Stimulated activated CD8-positive, alpha-beta memory T cell treated with anti-CD3 and anti-CD28 coated beads, Interleukin-2, amount 100 ng/mL, for 1 hour (primary cell): ENCODE data around the gene KCNT2.
"Not testable (repeated sequence)": the region's sequence is repeated elsewhere in the genome, so short reads cannot be mapped to it uniquely, and the experiment has no call there.

ENCODE experiments used
- DNase-seq, 2 donors: peaks; one replicate each; pipeline ENCODE4 v3.0.0-alpha.2; 2020; ENCODE audit warnings: low read depth in 2 of 2

KCNT2 gene

DNA sequence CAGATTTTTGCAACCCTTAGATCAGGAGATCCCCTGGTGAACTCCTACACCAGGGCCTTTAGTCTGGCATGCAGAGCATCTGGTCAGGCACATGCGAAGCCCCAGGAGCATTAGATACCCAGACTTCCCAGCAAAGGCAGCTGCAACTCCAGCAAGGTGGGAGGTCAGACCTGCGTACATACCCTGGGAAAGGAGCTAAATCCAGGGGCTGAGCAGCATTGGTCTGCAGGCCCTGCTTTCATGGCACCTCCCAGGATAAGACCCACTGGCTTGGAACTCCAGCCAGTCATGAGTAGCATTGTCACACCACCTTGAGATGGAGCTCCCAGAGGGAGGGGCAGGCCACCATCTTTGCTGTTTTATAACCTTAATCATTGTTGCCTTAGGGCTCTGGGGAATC, 92.3 kb downstream of the KCNT2 start:
- no peak for DNase-seq

DNA sequence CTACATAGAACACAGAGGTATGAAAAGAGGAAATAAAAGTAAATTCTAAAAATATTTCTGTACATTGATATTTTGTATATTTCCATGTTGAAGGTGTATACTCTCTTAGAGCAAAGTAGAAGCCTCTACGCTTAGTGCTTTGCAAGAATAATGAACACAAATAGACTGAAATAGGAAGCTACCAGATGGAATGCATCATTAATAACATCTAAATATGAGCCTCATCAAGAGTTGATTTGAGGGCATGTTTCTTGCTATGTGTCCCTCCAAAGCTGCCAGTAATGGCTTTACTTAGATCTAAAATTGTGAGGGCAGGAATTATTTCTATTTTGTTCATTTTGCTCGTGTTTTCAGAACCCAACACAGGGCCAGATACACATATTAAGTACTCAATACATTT, 94.4 kb downstream of the KCNT2 start:
- no peak for DNase-seq

DNA sequence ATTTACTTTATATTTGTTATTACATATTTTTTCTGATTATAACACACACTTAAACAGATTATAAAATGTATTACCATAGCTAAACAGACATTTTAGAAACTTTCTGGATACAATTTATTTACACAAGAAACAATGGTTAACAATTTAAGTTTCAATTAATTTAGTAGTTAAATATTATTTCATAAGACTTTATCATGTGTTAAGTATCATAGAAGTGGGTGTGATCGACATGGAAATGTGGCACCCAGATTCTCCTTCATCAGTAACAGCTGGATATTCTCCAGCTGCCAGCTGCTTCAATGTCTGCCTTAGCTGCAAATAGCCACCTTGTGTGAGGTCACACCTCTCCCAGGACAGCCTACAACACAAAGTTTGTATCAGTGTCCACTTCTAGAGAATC, 97.8 kb downstream of the KCNT2 start:
- no peak for DNase-seq

DNA sequence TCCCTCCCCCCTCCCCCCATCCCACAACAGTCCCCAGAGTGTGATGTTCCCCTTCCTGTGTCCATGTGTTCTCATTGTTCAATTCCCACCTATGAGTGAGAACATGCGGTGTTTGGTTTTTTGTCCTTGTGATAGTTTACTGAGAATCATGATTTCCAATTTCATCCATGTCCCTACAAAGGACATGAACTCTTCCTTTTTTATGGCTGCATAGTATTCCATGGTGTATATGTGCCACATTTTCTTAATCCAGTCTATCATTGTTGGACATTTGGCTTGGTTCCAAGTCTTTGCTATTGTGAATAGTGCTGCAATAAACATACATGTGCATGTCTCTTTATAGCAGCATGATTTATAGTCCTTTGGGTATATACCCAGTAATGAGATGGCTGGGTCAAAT, 104.0 kb downstream of the KCNT2 start:
- not testable (repeated sequence) for DNase-seq

DNA sequence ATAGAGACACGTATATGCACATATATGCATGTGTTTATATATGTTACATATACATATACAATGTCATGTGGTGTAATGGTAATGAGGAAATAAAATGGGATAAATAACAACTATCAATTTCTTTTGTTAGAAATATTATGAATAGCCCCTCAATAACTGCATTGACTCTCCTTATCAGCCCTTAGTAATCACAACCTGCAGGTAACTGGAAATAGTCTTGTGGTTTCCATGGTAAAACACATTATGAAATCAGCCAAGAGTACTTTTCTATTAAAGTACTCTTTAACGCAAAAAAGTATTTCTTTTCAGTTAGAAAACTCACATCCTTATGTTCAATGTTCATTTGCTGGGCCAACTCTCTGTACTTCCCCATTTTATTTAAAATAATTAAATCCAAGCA, 105.8 kb downstream of the KCNT2 start:
- no peak for DNase-seq

DNA sequence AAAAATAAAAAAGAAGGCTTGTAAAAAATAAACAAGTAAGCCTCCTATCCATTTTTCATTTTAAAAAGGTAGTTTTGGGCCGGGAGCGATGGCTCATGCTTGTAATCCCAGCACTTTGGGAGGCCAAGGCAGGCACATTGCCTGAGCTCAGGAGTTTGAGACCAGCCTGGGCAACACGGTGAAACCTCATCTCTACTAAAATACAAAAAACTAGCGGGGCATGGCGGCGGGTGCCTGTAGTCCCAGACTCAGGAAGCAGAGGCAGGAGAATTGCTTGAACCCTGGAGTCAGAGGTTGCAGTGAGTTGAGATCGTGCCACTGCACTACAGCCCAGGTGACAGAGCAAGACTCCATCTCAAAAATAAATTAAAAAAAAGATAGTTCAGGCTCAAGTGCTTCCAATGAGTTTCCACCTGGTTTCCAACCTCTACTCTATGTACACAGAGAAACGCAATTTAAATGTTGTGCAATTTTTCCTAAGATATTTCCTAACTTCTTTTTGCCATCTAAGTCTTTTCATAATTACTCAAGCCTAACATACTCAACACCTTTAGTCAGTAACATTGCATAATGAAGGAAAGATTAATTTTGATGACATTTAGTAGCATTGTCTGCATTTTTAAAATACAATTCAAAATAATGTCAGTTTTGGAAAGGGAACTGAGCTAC, 106.3 kb downstream of the KCNT2 start:
- DNase-seq = no peak

DNA sequence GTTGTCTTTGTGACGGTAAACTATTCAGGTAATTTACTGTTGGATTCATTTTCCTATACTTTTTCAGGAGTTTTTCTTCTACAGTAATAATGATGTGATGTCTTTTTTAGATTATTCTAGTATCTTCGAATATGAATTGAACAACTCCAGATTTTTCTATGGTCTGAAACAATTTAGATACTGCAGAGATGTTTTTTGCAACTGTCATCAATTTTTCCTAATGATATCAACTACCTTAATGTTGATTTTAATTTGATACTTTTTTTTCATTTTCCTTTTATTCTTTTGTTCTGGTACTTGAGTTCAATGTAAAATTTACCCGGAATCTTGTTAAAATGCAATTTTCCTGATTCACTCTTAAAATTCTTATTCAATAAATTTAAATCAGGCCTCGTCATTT, 110.4 kb downstream of the KCNT2 start:
- no peak for DNase-seq

DNA sequence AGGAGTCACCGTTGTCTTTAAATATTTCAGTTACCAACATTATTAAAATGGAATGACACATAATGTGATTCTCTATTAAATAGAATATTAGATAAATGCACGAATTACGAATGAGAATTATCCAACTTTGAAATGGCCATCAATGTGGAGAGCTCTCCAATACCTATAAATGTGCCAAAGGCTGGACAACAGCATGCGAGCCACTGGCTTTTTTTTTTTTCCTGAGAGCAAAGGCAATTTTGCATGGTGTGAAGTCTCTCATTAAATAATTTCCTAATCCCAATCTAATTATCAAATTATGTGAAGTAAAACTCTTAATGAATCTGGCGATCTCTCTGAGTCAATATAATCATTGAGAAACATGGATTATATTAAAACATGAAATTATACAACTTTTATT, 113.5 kb downstream of the KCNT2 start:
- DNase-seq = no peak

DNA sequence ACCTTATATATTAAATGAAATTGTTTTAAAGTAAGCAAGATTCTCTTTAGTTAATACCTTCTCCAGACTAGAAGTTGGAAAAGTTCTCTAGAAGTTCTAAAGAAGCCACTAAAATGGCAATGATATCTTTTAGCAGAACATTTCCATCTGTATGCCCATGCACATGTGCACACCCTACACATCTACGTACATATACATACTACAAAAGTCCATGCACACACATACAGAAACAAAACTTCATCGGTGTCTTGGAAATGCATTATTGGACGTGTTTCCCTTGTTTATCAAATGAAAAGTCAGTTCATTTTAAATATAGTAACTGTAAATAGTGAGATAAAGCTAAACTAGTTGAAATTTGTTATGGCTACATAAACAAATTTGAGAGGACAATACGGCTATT, 114.4 kb downstream of the KCNT2 start:
- no peak for DNase-seq

DNA sequence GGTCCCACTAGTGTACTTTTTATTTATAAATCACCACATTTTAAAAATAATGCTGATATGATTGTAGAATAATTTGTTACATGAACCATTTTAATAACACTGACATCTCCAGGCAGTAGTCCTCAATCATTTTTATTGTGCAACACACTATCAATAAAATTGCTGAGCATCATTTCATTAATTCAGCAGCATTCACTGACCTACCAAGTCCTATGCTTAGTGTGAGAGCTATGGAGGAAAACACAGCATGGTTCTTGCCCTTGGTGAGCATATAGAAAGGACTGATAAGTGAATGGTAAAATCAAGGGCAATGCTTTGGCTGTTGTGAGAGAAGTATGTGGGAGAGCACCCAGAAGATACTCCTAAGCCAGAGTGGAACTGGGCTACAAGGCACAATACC, 119.7 kb downstream of the KCNT2 start:
- no peak for DNase-seq

DNA sequence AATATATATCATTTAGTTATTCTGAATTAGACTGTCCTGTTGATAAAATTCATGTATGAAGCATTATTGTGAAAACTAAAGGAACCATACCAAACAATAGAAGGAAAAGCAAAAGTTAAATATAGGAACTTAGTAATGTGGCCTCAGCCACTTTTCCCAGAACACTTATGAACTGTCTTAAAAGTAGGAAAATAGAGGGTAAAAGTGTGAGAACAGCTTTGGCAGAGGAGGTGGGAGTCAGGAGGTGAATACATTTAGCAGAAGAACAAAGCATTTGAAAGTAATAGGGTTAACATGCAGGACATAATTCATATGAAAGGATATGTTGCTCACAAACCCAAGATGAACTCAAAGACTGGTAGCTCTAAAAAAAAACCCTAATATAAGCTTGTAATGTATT, 121.9 kb downstream of the KCNT2 start:
- DNase-seq = no peak

DNA sequence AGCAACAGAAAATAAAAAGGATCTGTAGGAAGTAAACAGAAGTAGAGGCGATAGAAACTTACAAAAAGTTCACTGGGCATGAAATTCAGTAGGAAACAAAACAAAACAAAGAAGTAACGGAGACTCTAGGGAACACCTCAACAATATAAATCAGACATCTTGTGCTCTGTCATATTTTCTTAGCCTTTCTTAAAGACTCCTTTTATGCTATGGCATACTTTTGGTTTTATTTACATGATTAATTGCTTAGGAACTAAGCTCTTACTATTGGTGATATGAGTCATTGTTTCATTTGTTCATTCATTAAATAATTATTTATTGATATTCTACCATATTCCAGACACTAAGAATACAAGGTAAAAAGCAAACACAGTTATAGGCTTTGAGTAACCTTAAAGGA, 126.6 kb downstream of the KCNT2 start:
- DNase-seq = no peak

DNA sequence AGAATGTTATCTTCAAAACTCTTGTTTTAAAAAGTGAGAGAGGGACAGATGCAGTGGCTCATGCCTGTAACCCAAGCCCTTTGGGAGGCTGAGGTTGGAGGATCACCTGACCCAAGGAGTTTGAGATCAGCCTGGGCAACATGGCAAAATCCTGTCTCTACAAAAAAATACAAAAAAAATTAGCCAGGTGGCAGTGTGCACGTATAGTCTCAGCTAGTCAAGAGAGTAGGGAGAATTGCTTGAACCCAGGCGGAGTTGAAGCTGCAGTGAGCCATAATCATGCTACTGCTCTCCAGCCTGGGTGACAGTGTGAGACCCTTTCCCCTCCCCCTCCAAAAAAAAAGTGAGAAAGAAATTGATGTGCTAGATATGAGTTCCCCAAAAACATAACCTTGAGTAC, 131.0 kb downstream of the KCNT2 start:
- no peak for DNase-seq

DNA sequence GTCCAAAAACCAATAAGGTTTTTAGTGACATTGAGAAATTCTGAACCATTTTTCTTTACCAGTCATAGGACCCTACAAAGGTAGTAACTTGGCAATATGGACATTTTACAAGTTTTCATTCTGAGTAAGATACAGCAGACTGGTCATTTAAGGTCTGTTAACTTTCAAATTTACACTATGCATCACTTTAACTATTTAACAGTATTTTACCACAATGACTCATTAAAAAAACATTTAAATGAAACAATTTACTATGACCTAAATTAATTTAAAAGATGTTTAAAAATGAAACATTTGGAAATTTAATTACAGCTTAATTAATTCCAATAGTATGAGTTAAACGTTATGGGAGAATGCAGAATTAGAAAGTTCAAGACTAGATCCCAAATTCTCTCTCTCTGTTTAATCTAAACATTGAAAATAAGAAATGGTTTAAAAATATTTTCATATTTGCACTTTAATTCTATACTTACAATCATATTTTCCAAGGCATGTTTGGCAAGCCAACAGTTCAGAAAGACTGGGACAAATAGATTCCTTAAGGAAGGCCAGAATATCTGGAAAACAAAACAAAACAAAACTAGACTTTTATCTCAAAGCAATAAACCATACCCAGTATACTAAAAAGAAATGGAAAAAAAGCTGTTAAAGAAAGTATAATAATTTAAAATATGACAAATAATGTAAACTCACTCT, 140.9 kb downstream of the KCNT2 start:
- no peak for DNase-seq

DNA sequence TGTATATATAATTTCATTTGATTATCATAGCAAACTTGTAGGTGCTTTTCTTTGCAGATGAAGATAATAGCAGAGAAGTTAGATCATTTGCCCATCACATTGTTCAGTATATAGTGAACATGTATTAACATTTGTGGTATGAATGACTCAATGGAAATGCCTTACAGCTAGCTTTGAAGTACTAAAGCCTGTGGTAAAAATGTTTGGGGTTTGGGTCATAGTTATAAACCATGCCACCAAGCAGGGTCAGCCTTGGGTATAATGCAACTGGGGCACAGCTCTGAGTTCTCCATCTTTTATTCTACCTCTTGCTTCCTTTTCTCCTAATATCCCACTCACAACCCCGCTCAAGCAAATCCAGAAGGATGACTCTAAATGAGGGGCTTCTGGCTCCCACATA, 141.6 kb downstream of the KCNT2 start:
- no peak for DNase-seq

DNA sequence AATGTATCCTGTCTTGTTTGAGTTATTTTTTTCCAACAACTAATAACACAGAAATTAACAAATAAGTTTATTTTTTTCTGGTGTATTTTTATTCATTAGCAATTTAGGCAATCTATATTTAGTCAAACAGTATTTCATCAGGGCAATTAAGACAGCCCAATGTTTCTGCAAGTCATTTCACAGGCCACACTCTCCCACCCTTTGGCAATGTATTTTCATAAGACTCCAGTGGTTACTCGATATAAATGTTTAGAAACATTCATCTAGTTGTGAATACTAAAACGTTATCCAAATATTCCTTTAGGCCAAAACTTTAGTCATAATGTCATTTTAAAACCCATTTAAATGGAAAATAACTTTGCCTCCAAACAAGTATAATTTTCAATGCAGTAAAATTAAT, 142.1 kb downstream of the KCNT2 start:
- no peak for DNase-seq

DNA sequence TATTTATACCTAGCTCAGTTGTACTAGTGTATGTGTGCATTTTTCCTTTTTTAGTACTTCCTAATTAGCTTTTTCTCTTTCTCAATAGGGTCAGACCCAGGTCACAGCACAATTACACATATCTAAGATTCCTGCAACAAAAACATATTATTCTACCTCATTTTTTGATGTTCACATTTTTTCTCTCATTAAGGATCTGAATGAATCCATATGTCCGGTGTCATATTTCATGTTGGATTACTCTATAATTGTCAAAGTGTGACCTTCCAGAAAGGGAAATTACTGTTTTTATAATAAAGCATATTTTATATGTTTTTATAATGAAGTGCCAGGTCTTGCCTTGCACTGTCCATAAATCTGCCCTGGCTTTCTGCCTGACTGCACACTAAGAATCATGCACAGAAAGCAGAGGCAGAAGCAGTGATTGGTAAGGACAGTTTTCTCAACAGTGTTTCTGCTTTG, 143.7 kb downstream of the KCNT2 start:
- DNase-seq = no peak

DNA sequence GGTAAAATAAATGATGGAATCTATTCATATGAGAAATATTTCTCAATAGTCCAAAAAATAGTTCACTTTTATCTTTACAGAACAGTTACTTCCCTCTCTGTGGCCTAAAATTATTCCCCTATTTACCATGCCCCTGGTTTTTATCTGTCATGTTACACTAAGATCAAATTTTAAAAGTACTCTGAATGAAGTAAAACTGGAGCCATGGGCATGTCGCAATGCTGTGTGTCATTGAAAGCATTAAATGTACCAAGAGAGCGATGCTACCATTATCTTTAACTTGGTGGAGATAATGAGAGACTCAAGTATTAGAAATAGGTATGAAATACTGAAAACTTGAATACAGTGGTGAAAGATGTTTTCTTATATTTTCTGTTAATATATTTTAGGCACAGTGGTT, 146.2 kb downstream of the KCNT2 start:
- DNase-seq = no peak

DNA sequence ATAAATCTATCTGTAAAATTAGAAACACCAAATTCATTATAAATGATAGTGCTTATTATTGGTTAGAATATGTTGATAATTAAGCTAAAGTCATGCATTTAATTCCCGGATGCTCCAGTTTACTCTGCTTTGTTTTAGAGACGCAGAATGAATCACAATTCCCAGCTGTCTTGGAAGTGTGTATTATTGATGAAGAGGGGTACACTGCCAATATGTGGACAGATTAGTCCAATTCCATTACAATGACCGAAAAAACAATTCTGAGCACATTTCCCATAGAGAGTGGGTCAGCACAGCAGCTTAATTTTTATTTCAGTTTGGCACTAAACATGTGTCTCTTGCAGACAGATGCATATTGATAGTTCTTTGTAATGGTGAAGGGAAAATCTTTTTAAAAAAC, 146.7 kb downstream of the KCNT2 start:
- DNase-seq = no peak

DNA sequence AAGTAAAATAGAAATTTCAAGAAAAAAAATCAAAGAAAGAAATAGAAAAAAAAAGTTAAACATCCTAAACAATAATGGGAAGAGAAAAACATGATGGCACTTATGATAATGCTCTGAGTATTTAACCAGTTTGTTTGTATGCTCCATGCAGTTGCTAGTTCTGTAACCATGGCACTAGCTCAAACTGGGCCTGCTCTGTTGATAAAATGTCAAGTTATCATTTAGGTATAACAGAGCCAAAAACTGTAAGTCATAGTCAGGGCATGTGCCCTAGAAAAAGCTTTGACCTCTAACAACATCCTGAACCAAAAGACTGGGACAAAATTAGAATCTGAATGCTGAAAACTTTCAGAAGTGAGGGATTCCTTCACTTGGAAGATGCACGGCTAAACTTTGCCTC, 148.9 kb downstream of the KCNT2 start:
- DNase-seq = no peak

DNA sequence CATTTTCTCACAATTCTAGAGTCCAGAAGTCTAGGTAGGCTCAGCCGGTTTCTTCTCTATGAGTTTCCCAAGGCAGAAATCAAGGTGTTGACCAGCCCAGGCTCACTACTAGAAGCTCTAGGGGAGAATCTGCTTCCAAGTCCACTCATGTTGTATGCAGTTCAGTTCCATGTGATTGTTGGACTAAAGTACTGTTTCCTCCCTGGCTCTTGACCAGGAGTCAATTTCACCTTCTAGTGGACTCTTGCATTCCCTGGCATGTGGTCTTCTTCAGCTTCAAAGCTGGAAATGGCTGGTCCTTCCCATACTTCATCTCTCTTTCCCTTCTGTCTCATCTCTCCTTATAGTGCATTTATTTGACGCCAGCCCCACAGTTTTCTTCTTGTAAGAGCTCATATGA, 153.4 kb downstream of the KCNT2 start:
- DNase-seq = no peak

DNA sequence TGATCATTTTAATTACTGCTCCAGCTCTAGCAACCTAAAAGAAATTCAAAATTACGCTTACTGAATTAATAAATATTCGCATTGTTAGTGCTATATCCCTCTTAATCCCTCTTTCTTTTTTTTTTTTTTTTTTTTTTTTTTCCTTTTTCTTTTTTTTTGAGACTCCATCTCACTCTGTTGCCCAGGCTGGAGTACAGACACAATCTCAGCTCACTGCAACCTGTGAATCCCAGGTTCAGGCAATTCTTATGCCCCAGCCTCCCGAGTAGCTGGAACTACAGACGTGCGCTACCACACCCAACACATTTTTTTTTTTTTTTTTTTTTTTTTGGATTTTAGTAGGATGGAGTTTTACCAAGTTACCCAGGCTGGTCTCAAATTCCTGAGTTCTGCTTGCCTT, 157.1 kb downstream of the KCNT2 start:
- DNase-seq = no peak

DNA sequence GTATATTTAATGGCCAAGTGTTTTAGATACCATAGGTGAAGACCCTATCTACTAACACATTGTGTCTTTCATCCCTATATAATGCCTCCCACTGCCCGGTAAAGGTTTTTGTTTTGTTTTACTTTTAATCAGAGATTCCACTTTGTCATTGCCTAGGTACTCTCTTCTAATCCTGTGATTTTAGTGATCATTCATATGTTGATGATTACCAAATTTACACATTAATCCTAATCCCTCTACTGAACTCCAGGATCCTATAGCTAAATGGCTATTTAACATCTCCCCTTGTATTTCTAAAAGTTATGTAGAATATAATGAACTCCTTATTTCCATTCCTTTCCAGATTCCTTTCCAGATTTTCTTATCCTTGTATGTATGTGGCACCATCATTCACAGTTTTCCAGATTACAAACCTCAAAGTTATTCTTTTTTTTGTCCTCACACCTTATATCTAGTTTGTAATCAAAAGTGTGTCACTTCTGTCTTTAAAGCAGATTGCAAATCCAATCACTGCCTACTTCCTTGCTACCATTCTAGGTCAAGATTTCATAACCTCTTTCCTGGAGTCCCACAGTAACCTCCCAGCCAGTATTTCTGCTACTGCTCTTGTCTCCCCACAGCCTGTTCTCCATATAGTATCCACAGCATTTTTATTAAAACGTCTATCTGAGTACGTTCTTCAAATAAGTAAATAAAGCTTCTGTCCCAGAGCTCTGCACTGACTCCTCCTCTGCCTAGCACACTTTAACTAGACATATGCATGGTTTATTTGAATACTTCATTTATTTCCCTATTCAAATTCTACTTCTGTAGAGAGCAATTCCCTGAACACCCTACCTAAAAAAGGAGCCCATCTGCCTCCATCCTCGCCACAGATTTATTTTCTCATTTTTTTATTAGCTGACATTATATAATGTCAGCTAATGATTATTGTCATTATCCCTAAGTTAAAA, 157.8 kb downstream of the KCNT2 start:
- no peak for DNase-seq
